SU-DHL-6 (cell line): ENCODE data around the gene ZNF618.

Source experiments
- CTCF ChIP-seq: fragments of 200-600 bp; sonication (generic); IDR thresholded peaks from one replicate; pipeline ENCODE4 v1.5.1; 2017; ENCODE audit warnings: antibody characterized with exemption, mild to moderate bottlenecking, low read length, moderate library complexity; ENCODE audit not compliant: insufficient read depth, poor library complexity, severe bottlenecking
- EZH2phosphoT487 ChIP-seq: fragments of 200-600 bp; sonication (generic), shearing (Covaris generic); conservative IDR thresholded peaks from 2 replicates; pipeline ENCODE4 v1.6.1; 2018; ENCODE audit warnings: mild to moderate bottlenecking, antibody characterized with exemption, low read length, moderate library complexity, mixed read lengths

GRCh38 chr9:114037249-114037648 is 161.1 kb downstream of the ZNF618 start:
- no peak for TF ChIP-seq CTCF
- TF ChIP-seq EZH2phosphoT487, result no peak
